OCI-M2 (cell line): ENCODE data around the gene CTU2.

Experiments
- DNase-seq: peaks from one replicate; lab custom pipeline; 2025; ENCODE audit not compliant: unreplicated experiment; lab: John Stamatoyannopoulos, UW

CTU2 gene

GRCh38 chr16:88727871-88728270 lies 21.6 kb downstream of the CTU2 start:
- DNase-seq, result no peak

- no peak for DNase-seq
These were observed 24.6 kb downstream of the CTU2 start for GRCh38 chr16:88730632-88731607.

GRCh38 chr16:88731699-88732098 lies 25.4 kb downstream of the CTU2 start:
- DNase-seq, result no peak

GRCh38 chr16:88732172-88732960 lies 26.1 kb downstream of the CTU2 start:
- no peak for DNase-seq

- DNase-seq, result no peak
These were observed 26.6 kb downstream of the CTU2 start for GRCh38 chr16:88732961-88733294.

- no peak for DNase-seq
These were observed 27.5 kb downstream of the CTU2 start for GRCh38 chr16:88733630-88734360.

- no peak for DNase-seq
These were observed 28.0 kb downstream of the CTU2 start for GRCh38 chr16:88734361-88734728.

GRCh38 chr16:88735121-88735520 lies 28.8 kb downstream of the CTU2 start:
- DNase-seq, result no peak

- DNase-seq, result no peak
These were observed 29.3 kb downstream of the CTU2 start for GRCh38 chr16:88735616-88736015.

GRCh38 chr16:88736088-88736487 lies 29.8 kb downstream of the CTU2 start:
- no peak for DNase-seq

- DNase-seq, result no peak
These were observed 30.2 kb downstream of the CTU2 start for GRCh38 chr16:88736496-88736895.

- no peak for DNase-seq
These were observed 31.2 kb downstream of the CTU2 start for GRCh38 chr16:88737298-88738150.

GRCh38 chr16:88738151-88739084 lies 32.1 kb downstream of the CTU2 start:
- DNase-seq, result no peak

GRCh38 chr16:88739139-88739976 lies 33.1 kb downstream of the CTU2 start:
- DNase-seq, result no peak

GRCh38 chr16:88739977-88740726 lies 33.8 kb downstream of the CTU2 start:
- no peak for DNase-seq

- DNase-seq, result no peak
These were observed 34.4 kb downstream of the CTU2 start for GRCh38 chr16:88740727-88741055.

- no peak for DNase-seq
These were observed 35.1 kb downstream of the CTU2 start for GRCh38 chr16:88741368-88741767.
